ENCODE results near the gene ELOVL2. TPM values are rescaled to one million over a fixed set of nuclear protein-coding genes. Genes with fewer than 3 reads are reported as not detected.

ELOVL2 gene
- total RNA-seq, 1 experiment from 2014 or later, result 11.3 TPM

Other genes starting within 250 kb of the ELOVL2 start
- 0.09 TPM in 1 of 2 replicates, not detected in the other for gene MAK, start 205.8 kb downstream of the ELOVL2 start, total RNA-seq (2014; rRNA removed; shearing (Covaris generic))
- gene GCM2, start 162.3 kb downstream of the ELOVL2 start, total RNA-seq (2014; rRNA removed; shearing (Covaris generic)), result not detected in 2 replicates
- gene SYCP2L, start 157.3 kb downstream of the ELOVL2 start, total RNA-seq (2014; rRNA removed; shearing (Covaris generic)), result 0.11 TPM in 1 of 2 replicates, not detected in the other
- gene SMIM13, start 49.5 kb upstream of the ELOVL2 start, total RNA-seq (2014; rRNA removed; shearing (Covaris generic)), result 28.3 and 29.0 TPM in 2 replicates
- gene ERVFRD-1, start 67.4 kb upstream of the ELOVL2 start, total RNA-seq (2014; rRNA removed; shearing (Covaris generic)), result not detected in 2 replicates
- gene NEDD9, start 188.4 kb upstream of the ELOVL2 start, total RNA-seq (2014; rRNA removed; shearing (Covaris generic)), result 20.5 and 21.8 TPM in 2 replicates